ENCODE measurements around the gene PTGES. TPM values are rescaled to one million over a fixed set of nuclear protein-coding genes. Genes with fewer than 3 reads are reported as not detected.

The PTGES gene
- total and polyA plus RNA-seq, 9 of the 15 experiments (the other 6 are each of a cell fraction or from before 2014, with no cell fraction given), result 0.13 TPM; not detected in 8

- peak; percentile 18 for TF ChIP-seq CTCFL (IDR thresholded peaks at IDR 0.05; ENCODE audit: borderline replicate concordance, insufficient read depth, low read depth, low read length, poor library complexity, severe bottlenecking)
- no peak for TF ChIP-seq ELF4 (CRISPR knock-in tag; IDR thresholded peaks at IDR 0.05)
- TF ChIP-seq, protein P1, sequence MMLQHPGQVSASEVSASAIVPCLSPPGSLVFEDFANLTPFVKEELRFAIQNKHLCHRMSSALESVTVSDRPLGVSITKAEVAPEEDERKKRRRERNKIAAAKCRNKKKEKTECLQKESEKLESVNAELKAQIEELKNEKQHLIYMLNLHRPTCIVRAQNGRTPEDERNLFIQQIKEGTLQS (IDR thresholded peaks at IDR 0.05), result peak; percentile 58; the same call in 1 of the 2 replicates
- TF ChIP-seq, protein P1 (CRISPR knock-in tag; conservative IDR thresholded peaks at IDR 0.05), result no peak
- peak in 1 of 2 experiments; percentile 64 for TF ChIP-seq E2F6 (IDR thresholded peaks at IDR 0.05; ENCODE audit: borderline replicate concordance in 1 of 2, extremely low read depth in 1 of 2, insufficient read depth in 1 of 2, insufficient read length in 1 of 2, low read depth in 1 of 2, low read length in 1 of 2, poor library complexity in 1 of 2, severe bottlenecking in 1 of 2)
- no peak for TF ChIP-seq RBBP5 (IDR thresholded peaks at IDR 0.05; ENCODE audit: borderline replicate concordance, insufficient read depth, low read length, poor library complexity, severe bottlenecking)
- TF ChIP-seq HEY1 (CRISPR knock-in tag; IDR thresholded peaks at IDR 0.05; ENCODE audit: borderline replicate concordance), result no peak
- peak; percentile 65; the same call in 1 of the 2 replicates for TF ChIP-seq ZBTB1 (CRISPR knock-in tag; IDR thresholded peaks at IDR 0.05; ENCODE audit: borderline replicate concordance, low read depth)
- no peak for TF ChIP-seq PHB (CRISPR knock-in tag; IDR thresholded peaks at IDR 0.05)
- no peak for TF ChIP-seq ZNF408 (CRISPR knock-in tag; IDR thresholded peaks at IDR 0.05; ENCODE audit: low read depth)
- TF ChIP-seq, protein P2, sequence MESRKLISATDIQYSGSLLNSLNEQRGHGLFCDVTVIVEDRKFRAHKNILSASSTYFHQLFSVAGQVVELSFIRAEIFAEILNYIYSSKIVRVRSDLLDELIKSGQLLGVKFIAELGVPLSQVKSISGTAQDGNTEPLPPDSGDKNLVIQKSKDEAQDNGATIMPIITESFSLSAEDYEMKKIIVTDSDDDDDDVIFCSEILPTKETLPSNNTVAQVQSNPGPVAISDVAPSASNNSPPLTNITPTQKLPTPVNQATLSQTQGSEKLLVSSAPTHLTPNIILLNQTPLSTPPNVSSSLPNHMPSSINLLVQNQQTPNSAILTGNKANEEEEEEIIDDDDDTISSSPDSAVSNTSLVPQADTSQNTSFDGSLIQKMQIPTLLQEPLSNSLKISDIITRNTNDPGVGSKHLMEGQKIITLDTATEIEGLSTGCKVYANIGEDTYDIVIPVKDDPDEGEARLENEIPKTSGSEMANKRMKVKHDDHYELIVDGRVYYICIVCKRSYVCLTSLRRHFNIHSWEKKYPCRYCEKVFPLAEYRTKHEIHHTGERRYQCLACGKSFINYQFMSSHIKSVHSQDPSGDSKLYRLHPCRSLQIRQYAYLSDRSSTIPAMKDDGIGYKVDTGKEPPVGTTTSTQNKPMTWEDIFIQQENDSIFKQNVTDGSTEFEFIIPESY (CRISPR knock-in tag; IDR thresholded peaks at IDR 0.05), result peak; percentile 99
These were observed 33.7 kb downstream of the PTGES start (continued) for GRCh38 chr9:129719135-129719534.
